NCI-H2107 (cell line): ENCODE measurements around the gene BRI3BP.
A peak's percentile ranks its signal among the peaks of the same experiment; 100 is the strongest.
"Not testable (repeated sequence)": the region's sequence is repeated elsewhere in the genome, so short reads cannot be mapped to it uniquely, and the experiment has no call there.

ENCODE experiments used
- DNase-seq: peaks from one replicate; lab custom pipeline; 2025; lab: John Stamatoyannopoulos, UW

BRI3BP gene

GRCh38 chr12:125021771-125022170 is 28.3 kb downstream of the BRI3BP start:
- DNase-seq = no peak

DNA sequence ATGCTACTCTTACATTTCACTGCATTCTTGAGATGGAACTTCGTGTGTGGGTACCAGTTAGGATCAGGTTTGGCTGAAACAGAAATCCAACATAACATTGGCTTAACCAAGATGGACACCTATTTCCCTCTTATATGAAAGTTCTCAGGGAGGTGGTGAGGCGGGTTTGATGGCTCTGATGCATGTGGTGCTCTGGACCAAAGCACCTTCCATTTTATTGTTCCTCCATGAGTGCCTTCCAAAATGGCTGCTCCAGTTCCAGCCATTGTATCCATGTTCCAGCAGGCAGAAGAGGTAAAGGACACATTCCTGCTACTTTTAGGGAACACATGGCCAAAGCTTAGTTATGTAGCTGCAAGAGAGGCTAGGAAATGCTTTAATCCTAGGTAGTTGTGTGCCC is 29.6 kb downstream of the BRI3BP start:
- no peak for DNase-seq

DNA sequence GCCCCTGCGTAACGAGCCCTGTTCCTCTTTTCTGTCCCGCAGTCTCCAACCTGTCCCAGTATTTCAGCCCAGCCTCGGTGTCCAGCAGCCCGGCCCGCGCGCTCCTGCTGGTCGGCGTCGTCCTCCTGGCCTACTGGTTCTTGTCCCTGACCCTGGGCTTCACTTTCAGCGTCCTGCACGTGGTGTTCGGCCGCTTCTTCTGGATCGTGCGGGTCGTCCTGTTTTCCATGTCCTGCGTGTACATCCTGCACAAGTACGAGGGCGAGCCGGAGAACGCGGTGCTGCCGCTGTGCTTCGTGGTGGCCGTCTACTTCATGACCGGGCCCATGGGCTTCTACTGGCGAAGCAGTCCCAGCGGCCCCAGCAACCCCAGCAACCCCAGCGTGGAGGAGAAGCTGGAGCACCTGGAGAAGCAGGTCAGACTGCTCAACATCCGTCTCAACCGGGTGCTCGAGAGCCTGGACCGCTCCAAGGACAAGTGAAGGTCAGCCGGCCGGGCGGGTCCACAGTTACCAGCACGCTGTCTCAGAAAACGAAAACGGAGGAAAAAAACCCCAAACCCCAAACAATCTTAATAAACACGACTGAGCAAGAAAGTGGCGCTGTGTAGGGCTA is 31.6 kb downstream of the BRI3BP start:
- DNase-seq = no peak

- no peak for DNase-seq
These were observed 32.3 kb downstream of the BRI3BP start for GRCh38 chr12:125025606-125026235.

DNA sequence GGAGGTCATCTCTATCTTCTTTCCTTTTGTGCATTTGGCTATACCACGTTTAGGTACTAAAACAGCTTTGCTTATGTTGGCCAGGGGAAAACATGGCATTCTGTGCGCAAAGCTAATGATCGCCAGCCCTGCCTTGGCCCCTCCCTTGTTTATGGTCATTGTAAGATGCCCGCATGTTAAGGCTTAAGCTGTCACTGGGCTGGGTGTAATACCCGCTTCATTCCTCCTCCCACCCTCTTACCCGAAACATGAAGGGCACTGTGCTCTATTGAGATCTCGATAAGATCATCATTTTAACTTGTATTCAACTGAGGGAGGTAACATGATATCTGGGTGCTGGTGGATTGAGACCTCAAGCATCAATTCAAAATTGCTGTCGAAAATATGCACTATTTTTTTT is 34.7 kb downstream of the BRI3BP start:
- DNase-seq = no peak

DNA sequence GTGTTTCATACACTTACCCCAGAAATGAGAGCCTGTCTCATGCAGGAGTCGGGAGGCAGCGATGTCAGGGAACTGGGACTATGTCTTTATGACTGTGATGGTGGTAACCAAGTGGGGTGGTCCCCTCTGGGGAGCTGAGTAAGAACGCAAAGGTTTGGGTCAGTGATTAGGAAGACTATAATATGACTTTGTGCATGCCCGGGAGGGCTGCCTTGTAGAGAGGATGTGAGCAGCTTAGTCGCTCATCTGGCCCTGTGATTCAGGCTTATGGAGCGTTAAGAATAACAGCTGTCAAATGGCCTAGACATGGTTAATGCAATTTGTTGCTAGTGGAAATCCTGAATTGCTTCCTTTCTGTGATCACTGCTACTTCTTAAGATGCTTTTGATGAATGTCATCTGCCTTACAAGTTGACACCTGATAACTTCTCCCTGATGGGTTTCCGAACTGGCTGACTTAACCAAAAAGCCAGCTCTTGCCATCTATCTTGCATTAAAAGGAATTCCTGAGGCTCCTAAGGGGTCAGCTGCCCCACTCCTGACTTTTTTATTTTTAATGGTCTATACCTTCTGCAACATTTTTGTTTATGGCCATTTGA is 36.4 kb downstream of the BRI3BP start:
- no peak for DNase-seq

GRCh38 chr12:125031471-125031870 is 38.0 kb downstream of the BRI3BP start:
- DNase-seq = not testable (repeated sequence)

GRCh38 chr12:125032466-125033152 is 39.2 kb downstream of the BRI3BP start:
- no peak for DNase-seq

DNA sequence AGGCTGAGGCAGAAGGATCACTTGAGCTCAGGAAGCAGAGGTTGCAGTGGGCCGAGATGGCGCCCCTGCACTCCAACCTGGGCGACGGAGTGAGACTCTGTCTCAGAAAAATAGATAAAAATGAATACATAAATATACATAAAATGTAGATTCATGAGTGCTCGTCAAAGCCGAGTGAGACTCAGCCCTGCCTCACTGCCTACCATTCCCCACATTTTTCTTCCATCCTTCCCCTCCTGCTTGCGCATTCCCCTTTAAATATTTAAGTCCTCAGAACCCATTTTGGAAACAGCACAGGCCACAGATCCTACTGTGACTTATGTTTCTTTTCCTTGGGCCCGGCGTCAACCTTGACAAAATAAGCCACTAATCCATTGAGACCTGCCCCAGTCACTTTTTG is 39.8 kb downstream of the BRI3BP start:
- no peak for DNase-seq

- no peak for DNase-seq
These were observed 45.7 kb downstream of the BRI3BP start for GRCh38 chr12:125038976-125039625.

GRCh38 chr12:125049093-125049458 is 55.6 kb downstream of the BRI3BP start:
- DNase-seq = no peak

- DNase-seq = no peak
These were observed 57.0 kb downstream of the BRI3BP start for GRCh38 chr12:125050446-125050845.

DNA sequence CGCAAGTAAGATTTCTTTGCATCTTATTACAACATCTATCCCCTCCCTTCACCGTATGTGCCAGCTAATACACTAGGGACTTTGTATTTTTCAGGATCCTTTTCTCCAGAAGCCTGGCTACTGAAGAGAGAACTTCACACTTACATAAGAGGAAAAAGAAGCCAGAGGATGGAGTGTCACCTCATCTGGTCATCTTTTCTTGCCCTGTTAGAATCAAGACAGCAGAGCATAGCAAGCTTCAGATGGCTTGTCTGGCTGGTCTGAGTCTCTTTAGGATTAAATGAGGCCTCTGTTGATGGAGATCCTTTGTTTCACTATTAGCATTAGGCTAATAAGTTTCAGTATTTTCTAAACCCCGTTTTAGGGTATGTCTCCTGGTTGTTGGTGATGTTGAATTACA is 57.4 kb downstream of the BRI3BP start:
- no peak for DNase-seq

GRCh38 chr12:125053821-125054220 is 60.4 kb downstream of the BRI3BP start:
- no peak for DNase-seq

GRCh38 chr12:125055591-125055990 is 62.1 kb downstream of the BRI3BP start:
- no peak for DNase-seq

DNA sequence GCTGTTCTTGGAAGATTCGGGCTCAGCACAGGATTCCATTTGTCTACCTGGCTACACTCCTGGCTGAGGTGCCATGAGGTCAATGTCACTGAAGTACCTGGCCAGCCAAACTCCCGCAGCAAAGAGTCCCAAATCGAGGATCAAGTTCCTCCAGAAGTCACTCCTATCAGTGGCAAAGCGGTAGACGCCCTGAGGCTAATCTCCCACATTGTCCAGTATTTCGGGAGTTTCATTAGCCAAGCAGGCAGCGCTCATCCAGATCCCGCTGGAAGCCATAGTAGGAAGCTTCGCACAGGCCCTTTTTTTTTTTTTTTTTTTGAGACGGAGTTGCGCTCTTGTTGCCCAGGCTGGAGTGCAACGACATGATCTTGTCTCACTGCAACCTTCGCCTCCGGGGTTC is 62.9 kb downstream of the BRI3BP start:
- no peak for DNase-seq

- no peak for DNase-seq
These were observed 64.3 kb downstream of the BRI3BP start for GRCh38 chr12:125057708-125058107.

- no peak for DNase-seq
These were observed 67.8 kb downstream of the BRI3BP start for GRCh38 chr12:125061229-125061628.

DNA sequence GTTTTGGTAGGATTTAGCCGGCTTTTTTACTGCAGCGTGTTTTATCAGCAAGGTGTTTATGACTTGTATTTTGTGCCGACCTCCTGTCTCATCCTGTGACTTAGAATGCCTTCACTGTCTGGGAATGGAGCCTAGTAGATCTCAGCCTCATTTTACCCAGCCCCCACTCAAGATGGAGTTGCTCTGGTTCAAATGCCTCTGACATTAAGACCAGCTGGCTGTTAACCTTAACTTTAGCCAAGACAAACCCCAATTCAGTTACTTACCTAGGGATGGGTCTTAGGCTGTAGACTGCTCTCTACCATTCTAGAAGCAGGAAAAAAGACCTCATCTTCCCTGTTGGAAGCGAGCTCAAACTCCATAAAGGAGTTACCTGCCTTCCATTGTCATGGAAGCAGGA is 70.1 kb downstream of the BRI3BP start:
- not testable (repeated sequence) for DNase-seq

GRCh38 chr12:125064492-125064891 is 71.0 kb downstream of the BRI3BP start:
- no peak for DNase-seq

GRCh38 chr12:125065021-125065918 is 71.8 kb downstream of the BRI3BP start, which contains the start of gene AACS:
AACS (plus strand) TSS chr12:125065435; CDS start chr12:125065585, 150 bp downstream.
- peak; percentile 65 for DNase-seq
